ENCODE results near the gene ADH1C.
A peak's percentile ranks its signal among the peaks of the same experiment; 100 is the strongest.

ADH1C gene

GRCh38 chr4:99315839-99316238, 36.7 kb downstream of the ADH1C start:
- peak overlapping the region; percentile 94 for H3K27ac ChIP-seq (ENCODE audit: low read depth, low read length)
- H3K9me3 ChIP-seq (ENCODE audit: control insufficient read depth in 5 of 5, low read length in 5 of 5) = no peaks in the 10 kb centered on the region
- peaks cover 0 to 72% (median 34%) of the 10 kb centered on the region in 5 donors for H3K4me1 ChIP-seq (ENCODE audit: control insufficient read depth in 5 of 5, insufficient read depth in 5 of 5, low read length in 5 of 5)
- peaks cover 18 to 62% (median 44%) of the 10 kb centered on the region in 5 donors for H3K36me3 ChIP-seq (ENCODE audit: control insufficient read depth in 5 of 5, insufficient read depth in 5 of 5, low read length in 5 of 5)
- H3K27me3 ChIP-seq (ENCODE audit: control insufficient read depth in 5 of 5, insufficient read depth in 4 of 5, low read length in 5 of 5) = no peaks in the 10 kb centered on the region
- peak overlapping the region in 1 of 5 donors; percentile 70 for H3K9ac ChIP-seq (ENCODE audit: low read length in 5 of 5)
- peak overlapping the region in 4 of 5 donors; percentile 17 to 59 (median 32) for H3K4me3 ChIP-seq (ENCODE audit: low read depth in 1 of 5, low read length in 5 of 5)

GRCh38 chr4:99314211-99314610, 38.3 kb downstream of the ADH1C start:
- Histone ChIP-seq H3K36me3 (ENCODE audit: control insufficient read depth in 5 of 5, insufficient read depth in 5 of 5, low read length in 5 of 5) (peaks cover 20 to 78% (median 53%) of the 10 kb centered on the region in 5 donors), H3K27me3 (ENCODE audit: control insufficient read depth in 5 of 5, insufficient read depth in 4 of 5, low read length in 5 of 5) (no peaks in the 10 kb centered on the region), H3K4me3 (ENCODE audit: low read depth in 1 of 5, low read length in 5 of 5) (no peak overlapping the region), H3K4me1 (ENCODE audit: control insufficient read depth in 5 of 5, insufficient read depth in 5 of 5, low read length in 5 of 5) (peaks cover 0 to 71% (median 34%) of the 10 kb centered on the region in 5 donors), H3K9me3 (ENCODE audit: control insufficient read depth in 5 of 5, low read length in 5 of 5) (no peaks in the 10 kb centered on the region), H3K27ac (ENCODE audit: low read depth, low read length) (peak overlapping the region; percentile 94), H3K9ac (ENCODE audit: low read length in 5 of 5) (peak overlapping the region in 2 of 5 donors; percentile 13 to 66)

DNA sequence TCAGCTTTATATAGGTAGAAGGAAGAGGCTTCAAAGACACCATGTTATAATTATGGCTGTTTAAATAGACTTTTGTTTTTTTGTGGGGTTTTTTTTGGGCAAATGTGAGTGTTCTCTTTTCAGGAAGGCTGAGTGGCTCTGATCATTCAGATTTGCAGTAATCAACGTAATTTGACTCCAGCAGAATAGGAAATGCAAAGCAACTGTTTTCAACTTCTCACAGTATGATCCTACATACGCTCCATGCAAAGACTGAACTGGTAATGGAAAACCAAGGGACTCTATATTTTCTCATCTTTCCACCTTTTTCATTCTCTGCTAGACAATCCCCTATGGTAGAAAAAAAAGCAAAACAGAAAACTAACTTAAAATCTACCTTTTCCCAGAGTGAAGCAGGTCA, 42.2 kb downstream of the ADH1C start:
- Histone ChIP-seq H3K27ac (ENCODE audit: low read depth, low read length) (peak overlapping the region; percentile 67), H3K27me3 (ENCODE audit: control insufficient read depth in 5 of 5, insufficient read depth in 4 of 5, low read length in 5 of 5) (no peaks in the 10 kb centered on the region), H3K9ac (ENCODE audit: low read length in 5 of 5) (peak overlapping the region in 1 of 5 donors; percentile 8), H3K4me1 (ENCODE audit: control insufficient read depth in 5 of 5, insufficient read depth in 5 of 5, low read length in 5 of 5) (peaks cover 0 to 38% (median 15%) of the 10 kb centered on the region in 5 donors), H3K9me3 (ENCODE audit: control insufficient read depth in 5 of 5, low read length in 5 of 5) (no peaks in the 10 kb centered on the region), H3K36me3 (ENCODE audit: control insufficient read depth in 5 of 5, insufficient read depth in 5 of 5, low read length in 5 of 5) (peaks cover 11 to 69% (median 49%) of the 10 kb centered on the region in 5 donors), H3K4me3 (ENCODE audit: low read depth in 1 of 5, low read length in 5 of 5) (no peak overlapping the region)

DNA sequence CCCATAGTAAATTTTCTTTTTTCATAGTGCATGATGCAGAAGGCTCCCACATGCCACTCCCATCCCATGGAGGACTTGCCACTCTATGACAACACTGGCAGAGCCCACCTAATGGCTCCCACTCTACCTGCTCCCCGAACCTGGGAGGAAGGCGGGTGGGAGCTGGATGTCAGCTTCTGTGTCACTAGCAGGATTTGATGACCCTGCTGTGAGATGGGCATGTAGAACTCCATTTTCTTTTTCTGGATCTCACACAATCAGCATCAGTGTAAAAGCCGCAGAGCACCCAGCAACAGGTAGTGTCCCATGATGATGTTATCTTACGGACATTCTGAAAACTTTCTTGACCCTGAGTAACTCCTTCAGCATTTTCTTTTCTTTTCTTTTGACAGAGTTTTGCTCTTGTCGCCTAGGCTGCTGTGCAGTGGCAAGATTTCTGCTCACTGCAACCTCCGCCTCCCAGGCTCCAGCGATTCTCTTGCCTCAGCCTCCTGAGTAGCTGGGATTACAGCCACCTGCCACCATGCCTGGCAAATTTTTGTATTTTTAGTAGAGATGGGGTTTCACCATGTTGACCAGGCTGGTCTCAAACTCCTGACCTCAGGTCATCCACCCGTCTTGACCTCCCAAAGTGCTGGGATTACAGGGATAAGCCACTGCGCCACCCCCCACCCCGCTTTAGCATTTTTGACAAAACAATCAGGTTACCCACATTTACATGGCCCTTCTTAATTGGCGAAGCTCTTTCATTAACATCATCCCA, 46.7 kb downstream of the ADH1C start:
- no peaks in the 10 kb centered on the region for H3K27me3 ChIP-seq (ENCODE audit: control insufficient read depth in 5 of 5, insufficient read depth in 4 of 5, low read length in 5 of 5)
- no peaks in the 10 kb centered on the region for H3K9me3 ChIP-seq (ENCODE audit: control insufficient read depth in 5 of 5, low read length in 5 of 5)
- peaks cover 4 to 39% (median 22%) of the 10 kb centered on the region in 5 donors for H3K36me3 ChIP-seq (ENCODE audit: control insufficient read depth in 5 of 5, insufficient read depth in 5 of 5, low read length in 5 of 5)
- peaks cover 0 to 15% (median 7%) of the 10 kb centered on the region in 5 donors for H3K4me1 ChIP-seq (ENCODE audit: control insufficient read depth in 5 of 5, insufficient read depth in 5 of 5, low read length in 5 of 5)
- H3K27ac ChIP-seq (ENCODE audit: low read depth, low read length) = peak overlapping the region; percentile 6
- no peak overlapping the region for H3K9ac ChIP-seq (ENCODE audit: low read length in 5 of 5)
- no peak overlapping the region for H3K4me3 ChIP-seq (ENCODE audit: low read depth in 1 of 5, low read length in 5 of 5)

- Histone ChIP-seq H3K9me3 (ENCODE audit: control insufficient read depth in 5 of 5, low read length in 5 of 5) (no peaks in the 10 kb centered on the region), H3K27me3 (ENCODE audit: control insufficient read depth in 5 of 5, insufficient read depth in 4 of 5, low read length in 5 of 5) (no peaks in the 10 kb centered on the region), H3K36me3 (ENCODE audit: control insufficient read depth in 5 of 5, insufficient read depth in 5 of 5, low read length in 5 of 5) (peaks cover 0 to 2% (median 0%) of the 10 kb centered on the region in 5 donors), H3K4me1 (ENCODE audit: control insufficient read depth in 5 of 5, insufficient read depth in 5 of 5, low read length in 5 of 5) (peaks cover 0 to 19% (median 7%) of the 10 kb centered on the region in 5 donors), H3K27ac (ENCODE audit: low read depth, low read length) (peak overlapping the region; percentile 31), H3K4me3 (ENCODE audit: low read depth in 1 of 5, low read length in 5 of 5) (no peak overlapping the region), H3K9ac (ENCODE audit: low read length in 5 of 5) (no peak overlapping the region)
These were observed 51.0 kb downstream of the ADH1C start for GRCh38 chr4:99301376-99302164.

GRCh38 chr4:99300934-99301333, 51.6 kb downstream of the ADH1C start:
- no peaks in the 10 kb centered on the region for H3K36me3 ChIP-seq (ENCODE audit: control insufficient read depth in 5 of 5, insufficient read depth in 5 of 5, low read length in 5 of 5)
- no peak overlapping the region for H3K4me3 ChIP-seq (ENCODE audit: low read depth in 1 of 5, low read length in 5 of 5)
- H3K9me3 ChIP-seq (ENCODE audit: control insufficient read depth in 5 of 5, low read length in 5 of 5) = no peaks in the 10 kb centered on the region
- no peaks in the 10 kb centered on the region for H3K27me3 ChIP-seq (ENCODE audit: control insufficient read depth in 5 of 5, insufficient read depth in 4 of 5, low read length in 5 of 5)
- peaks cover 0 to 19% (median 7%) of the 10 kb centered on the region in 5 donors for H3K4me1 ChIP-seq (ENCODE audit: control insufficient read depth in 5 of 5, insufficient read depth in 5 of 5, low read length in 5 of 5)
- no peak overlapping the region for H3K9ac ChIP-seq (ENCODE audit: low read length in 5 of 5)
- peak overlapping the region; percentile 31 for H3K27ac ChIP-seq (ENCODE audit: low read depth, low read length)

DNA sequence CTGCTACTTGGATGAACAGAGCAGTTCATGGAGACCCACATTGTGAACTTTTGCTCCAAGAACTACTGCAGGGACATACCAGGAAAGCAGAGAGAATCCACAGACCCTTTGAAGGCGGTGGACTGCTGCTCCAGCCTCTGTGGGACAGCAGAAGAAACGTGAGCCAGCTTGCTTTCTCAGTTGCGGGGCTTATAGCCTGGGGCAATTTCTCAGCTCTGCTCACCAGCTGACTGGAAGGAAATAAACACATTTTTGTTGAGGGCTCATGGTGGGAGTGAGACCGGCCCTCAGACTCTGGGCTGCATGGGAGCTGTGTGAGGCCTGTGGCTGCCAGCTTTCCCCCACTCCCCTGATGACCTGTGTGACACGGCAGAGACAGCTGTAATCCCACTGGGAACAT, 59.2 kb downstream of the ADH1C start:
- Histone ChIP-seq H3K27ac (ENCODE audit: low read depth, low read length) (no peak overlapping the region), H3K9ac (ENCODE audit: low read length in 5 of 5) (no peak overlapping the region), H3K4me3 (ENCODE audit: low read depth in 1 of 5, low read length in 5 of 5) (no peak overlapping the region), H3K27me3 (ENCODE audit: control insufficient read depth in 5 of 5, insufficient read depth in 4 of 5, low read length in 5 of 5) (no peaks in the 10 kb centered on the region), H3K36me3 (ENCODE audit: control insufficient read depth in 5 of 5, insufficient read depth in 5 of 5, low read length in 5 of 5) (no peaks in the 10 kb centered on the region), H3K9me3 (ENCODE audit: control insufficient read depth in 5 of 5, low read length in 5 of 5) (no peaks in the 10 kb centered on the region), H3K4me1 (ENCODE audit: control insufficient read depth in 5 of 5, insufficient read depth in 5 of 5, low read length in 5 of 5) (peaks cover 0 to 3% (median 0%) of the 10 kb centered on the region in 5 donors)

DNA sequence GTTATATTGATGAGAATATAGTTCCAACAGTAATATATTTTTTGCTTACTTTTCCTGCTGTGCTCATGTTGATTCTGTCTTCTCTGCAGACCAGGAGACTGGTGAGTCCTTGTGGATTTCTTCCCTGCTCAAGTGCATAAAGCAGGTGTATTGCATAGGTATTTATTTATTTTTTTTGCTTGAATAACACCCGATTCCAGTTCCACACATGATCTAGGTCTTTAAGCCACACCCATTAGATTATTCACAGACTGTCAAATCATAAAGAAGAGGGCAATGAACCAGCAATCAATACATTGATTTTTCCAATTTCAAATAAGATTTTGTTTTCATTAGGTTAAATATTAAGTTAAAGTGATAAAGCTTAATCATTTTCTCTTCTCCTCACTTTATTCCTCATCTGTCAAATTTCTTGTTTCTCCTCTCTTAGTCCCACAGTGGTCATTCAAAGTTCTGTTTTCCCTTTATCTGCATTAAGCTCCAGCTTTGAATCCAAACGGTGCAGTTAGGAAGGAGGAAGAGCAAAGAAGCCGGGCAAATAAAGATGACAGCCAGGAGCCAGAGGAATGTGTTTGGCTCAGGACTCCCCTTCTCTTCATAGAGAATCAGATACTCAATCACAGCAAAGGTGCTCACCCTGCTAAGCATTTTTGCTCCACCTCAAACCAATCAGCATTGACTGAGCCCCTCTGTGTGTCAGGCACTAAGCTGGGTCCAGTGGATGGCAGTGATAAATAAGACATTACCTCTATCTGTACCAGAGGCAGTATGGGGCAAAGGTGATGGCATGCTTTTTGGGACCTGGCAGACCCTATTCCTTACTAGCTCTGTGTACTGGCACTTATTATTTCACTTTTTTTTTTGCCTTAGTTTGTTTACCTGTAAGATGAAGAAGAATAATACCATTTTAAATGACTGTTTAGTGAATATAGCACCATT, 61.4 kb downstream of the ADH1C start, which contains the start of gene ADH1A:
TSS of gene ADH1A (minus strand) at position 138 of the 939 bp plus-strand sequence. CDS start at position 67, 71 bp downstream.
- Histone ChIP-seq H3K9ac (ENCODE audit: low read length in 5 of 5) (no peak within 1 kb of the TSS), H3K4me1 (ENCODE audit: control insufficient read depth in 5 of 5, insufficient read depth in 5 of 5, low read length in 5 of 5) (peaks cover 0 to 3% (median 0%) of the 10 kb centered on the region in 5 donors), H3K27ac (ENCODE audit: low read depth, low read length) (no peak within 1 kb of the TSS), H3K27me3 (ENCODE audit: control insufficient read depth in 5 of 5, insufficient read depth in 4 of 5, low read length in 5 of 5) (no peaks in the 10 kb centered on the region), H3K9me3 (ENCODE audit: control insufficient read depth in 5 of 5, low read length in 5 of 5) (no peaks in the 10 kb centered on the region), H3K4me3 (ENCODE audit: low read depth in 1 of 5, low read length in 5 of 5) (no peak within 1 kb of the TSS), H3K36me3 (ENCODE audit: control insufficient read depth in 5 of 5, insufficient read depth in 5 of 5, low read length in 5 of 5) (no peaks in the 10 kb centered on the region)

All from subcutaneous abdominal adipose tissue (tissue), 5 donors.